Ishikawa (cell line): ENCODE measurements around the gene HMOX1.

Source experiments
- CEBPB ChIP-seq: IDR thresholded peaks from 2 replicates; pipeline ENCODE4 v1.6.1; 2012
- CREB1 ChIP-seq: IDR thresholded peaks from 2 replicates; pipeline ENCODE4 v1.6.1; 2012; ENCODE audit warnings: low read depth
- EGR1 ChIP-seq: IDR thresholded peaks from 2 replicates; pipeline ENCODE4 v1.6.1; 2012
- EP300 ChIP-seq: IDR thresholded peaks from 2 replicates; pipeline ENCODE4 v1.6.1; 2012; ENCODE audit warnings: borderline replicate concordance
- FOXM1 ChIP-seq: IDR thresholded peaks from 2 replicates; pipeline ENCODE4 v1.6.1; 2012; ENCODE audit warnings: low read depth, borderline replicate concordance
- NFIC ChIP-seq: IDR thresholded peaks from 2 replicates; pipeline ENCODE4 v1.6.1; 2012
- RAD21 ChIP-seq: IDR thresholded peaks from 2 replicates; pipeline ENCODE4 v1.6.1; 2012; ENCODE audit warnings: low read depth
- TAF1 ChIP-seq: IDR thresholded peaks from 2 replicates; pipeline ENCODE4 v1.6.1; 2012; ENCODE audit warnings: low read depth, mild to moderate bottlenecking
- TCF12 ChIP-seq: IDR thresholded peaks from 2 replicates; pipeline ENCODE4 v1.6.1; 2012; ENCODE audit warnings: low read depth
- TEAD4 ChIP-seq: IDR thresholded peaks from 2 replicates; pipeline ENCODE4 v1.6.1; 2012
- YY1 ChIP-seq: IDR thresholded peaks from 2 replicates; pipeline ENCODE4 v1.6.1; 2012; ENCODE audit warnings: low read depth
- ZBTB7A ChIP-seq: IDR thresholded peaks from 2 replicates; pipeline ENCODE4 v1.6.1; 2012; ENCODE audit warnings: low read depth
- TF ChIP-seq, protein P1 (sequence below): IDR thresholded peaks from 2 replicates; pipeline ENCODE4 v1.6.1; 2012
- TF ChIP-seq, protein P2 (sequence below): IDR thresholded peaks from 2 replicates; pipeline ENCODE4 v1.6.1; 2012; ENCODE audit warnings: low read depth, mild to moderate bottlenecking
- TF ChIP-seq, protein P3 (sequence below): IDR thresholded peaks from 2 replicates; pipeline ENCODE4 v1.6.1; 2012

HMOX1 gene

DNA sequence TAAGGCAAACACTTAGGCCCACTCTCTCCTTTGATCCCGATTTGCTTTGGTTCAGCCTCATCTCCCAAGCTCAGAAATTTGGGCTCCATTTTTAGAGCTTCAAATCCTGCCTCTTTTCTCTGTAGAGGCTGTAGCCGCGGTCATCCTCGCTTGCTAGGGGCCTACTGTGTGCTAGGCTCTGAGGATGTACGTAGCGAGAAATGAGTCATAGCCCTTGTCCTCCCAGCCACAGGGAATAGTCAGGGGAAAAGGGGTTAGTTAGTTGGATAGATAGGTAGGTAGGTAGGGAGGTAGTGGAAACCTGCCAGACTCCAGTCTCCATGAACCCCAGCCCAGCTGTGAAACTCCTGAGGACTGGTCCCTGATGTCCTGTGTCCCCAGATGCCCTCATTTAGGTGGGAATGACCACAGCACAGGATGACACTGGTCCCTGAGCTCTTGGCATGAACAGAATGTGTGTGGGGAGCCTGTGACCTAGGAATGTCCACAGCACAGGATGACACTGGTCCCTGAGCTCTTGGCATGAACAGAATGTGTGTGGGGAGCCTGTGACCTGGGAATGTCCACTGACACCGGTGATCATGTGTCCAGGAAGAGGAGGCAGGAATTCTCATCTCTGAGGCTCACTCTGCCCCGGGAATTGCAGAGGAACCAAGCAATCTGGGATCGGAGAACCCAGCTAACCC lies 21.4 kb upstream of the HMOX1 start:
- no peak for TF ChIP-seq CREB1
- no peak for TF ChIP-seq CEBPB
- TF ChIP-seq, protein P1, sequence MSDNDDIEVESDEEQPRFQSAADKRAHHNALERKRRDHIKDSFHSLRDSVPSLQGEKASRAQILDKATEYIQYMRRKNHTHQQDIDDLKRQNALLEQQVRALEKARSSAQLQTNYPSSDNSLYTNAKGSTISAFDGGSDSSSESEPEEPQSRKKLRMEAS: no peak
- no peak for TF ChIP-seq TCF12
- TF ChIP-seq, protein P2, sequence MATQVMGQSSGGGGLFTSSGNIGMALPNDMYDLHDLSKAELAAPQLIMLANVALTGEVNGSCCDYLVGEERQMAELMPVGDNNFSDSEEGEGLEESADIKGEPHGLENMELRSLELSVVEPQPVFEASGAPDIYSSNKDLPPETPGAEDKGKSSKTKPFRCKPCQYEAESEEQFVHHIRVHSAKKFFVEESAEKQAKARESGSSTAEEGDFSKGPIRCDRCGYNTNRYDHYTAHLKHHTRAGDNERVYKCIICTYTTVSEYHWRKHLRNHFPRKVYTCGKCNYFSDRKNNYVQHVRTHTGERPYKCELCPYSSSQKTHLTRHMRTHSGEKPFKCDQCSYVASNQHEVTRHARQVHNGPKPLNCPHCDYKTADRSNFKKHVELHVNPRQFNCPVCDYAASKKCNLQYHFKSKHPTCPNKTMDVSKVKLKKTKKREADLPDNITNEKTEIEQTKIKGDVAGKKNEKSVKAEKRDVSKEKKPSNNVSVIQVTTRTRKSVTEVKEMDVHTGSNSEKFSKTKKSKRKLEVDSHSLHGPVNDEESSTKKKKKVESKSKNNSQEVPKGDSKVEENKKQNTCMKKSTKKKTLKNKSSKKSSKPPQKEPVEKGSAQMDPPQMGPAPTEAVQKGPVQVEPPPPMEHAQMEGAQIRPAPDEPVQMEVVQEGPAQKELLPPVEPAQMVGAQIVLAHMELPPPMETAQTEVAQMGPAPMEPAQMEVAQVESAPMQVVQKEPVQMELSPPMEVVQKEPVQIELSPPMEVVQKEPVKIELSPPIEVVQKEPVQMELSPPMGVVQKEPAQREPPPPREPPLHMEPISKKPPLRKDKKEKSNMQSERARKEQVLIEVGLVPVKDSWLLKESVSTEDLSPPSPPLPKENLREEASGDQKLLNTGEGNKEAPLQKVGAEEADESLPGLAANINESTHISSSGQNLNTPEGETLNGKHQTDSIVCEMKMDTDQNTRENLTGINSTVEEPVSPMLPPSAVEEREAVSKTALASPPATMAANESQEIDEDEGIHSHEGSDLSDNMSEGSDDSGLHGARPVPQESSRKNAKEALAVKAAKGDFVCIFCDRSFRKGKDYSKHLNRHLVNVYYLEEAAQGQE: no peak
- no peak for TF ChIP-seq EGR1
- no peak for TF ChIP-seq TEAD4
- TF ChIP-seq, protein P3, sequence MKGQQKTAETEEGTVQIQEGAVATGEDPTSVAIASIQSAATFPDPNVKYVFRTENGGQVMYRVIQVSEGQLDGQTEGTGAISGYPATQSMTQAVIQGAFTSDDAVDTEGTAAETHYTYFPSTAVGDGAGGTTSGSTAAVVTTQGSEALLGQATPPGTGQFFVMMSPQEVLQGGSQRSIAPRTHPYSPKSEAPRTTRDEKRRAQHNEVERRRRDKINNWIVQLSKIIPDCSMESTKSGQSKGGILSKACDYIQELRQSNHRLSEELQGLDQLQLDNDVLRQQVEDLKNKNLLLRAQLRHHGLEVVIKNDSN: no peak
- TF ChIP-seq RAD21: no peak
- TF ChIP-seq NFIC: no peak
- no peak for TF ChIP-seq FOXM1
- TF ChIP-seq ZBTB7A: no peak

DNA sequence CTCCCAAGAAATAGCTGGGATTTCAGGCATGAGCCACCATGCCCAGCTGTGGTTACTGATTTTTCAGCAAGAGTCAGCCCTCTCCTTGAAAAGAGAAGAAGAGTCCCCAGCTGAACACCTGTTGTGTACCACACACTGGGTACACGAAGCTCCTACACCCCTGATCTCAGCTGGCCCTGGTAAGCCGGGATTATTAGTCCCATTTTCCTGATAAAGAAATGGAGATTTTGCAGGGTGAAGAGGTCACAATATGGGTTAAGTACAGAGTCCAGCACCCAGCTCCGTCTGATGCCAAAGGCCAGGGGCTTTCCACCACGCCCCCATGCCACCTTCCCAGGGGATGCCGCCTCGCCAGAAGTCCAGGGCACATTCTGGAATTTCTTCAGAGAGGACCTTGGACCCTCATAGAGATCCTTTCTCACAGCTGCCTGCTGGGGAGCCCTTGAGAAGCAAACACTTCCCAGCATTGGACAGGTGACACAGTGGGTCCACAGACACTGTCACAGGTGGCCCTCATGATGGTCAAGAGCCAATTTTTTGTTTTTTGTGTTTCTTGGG lies 19.8 kb upstream of the HMOX1 start:
- TF ChIP-seq RAD21 (no peak), FOXM1 (no peak), ZBTB7A (no peak), YY1 (no peak), NFIC (no peak)
- TF ChIP-seq, protein P1: no peak

GRCh38 chr22:35363566-35364086 lies 17.3 kb upstream of the HMOX1 start:
- TF ChIP-seq, protein P1: no peak
- no peak for TF ChIP-seq CREB1
- no peak for TF ChIP-seq RAD21
- no peak for TF ChIP-seq NFIC
- TF ChIP-seq TCF12: no peak
- no peak for TF ChIP-seq ZBTB7A
- no peak for TF ChIP-seq EGR1
- no peak for TF ChIP-seq YY1
- TF ChIP-seq TEAD4: no peak
- no peak for TF ChIP-seq CEBPB
- TF ChIP-seq, protein P3: no peak
- no peak for TF ChIP-seq EP300
- no peak for TF ChIP-seq FOXM1
- no peak for TF ChIP-seq TAF1
- TF ChIP-seq, protein P2: no peak

DNA sequence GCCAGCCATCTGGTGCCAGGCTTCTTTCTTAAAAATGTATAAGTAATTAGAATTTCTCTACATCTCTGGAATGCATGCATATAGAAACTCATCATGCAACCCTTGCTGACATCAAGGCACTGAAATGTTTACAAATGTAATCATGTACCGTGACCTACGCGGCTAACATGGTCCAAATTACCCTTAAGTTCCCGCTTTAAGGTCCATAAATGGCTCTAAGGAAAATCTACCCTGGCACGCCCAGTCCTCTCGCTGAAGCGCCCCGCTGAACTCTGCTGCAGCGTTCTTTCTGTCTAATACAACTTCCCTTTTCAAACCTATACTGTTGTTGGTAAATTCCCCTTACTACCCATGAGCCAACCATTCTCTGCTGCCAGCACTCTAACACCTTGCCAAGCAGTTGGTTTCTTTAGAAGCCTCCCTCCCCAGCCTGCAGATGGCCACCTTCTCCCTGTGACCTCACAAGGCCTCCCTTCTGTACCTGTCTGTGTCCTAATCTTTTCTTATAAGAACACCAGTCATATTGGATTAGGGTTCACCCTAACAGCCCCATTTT lies 13.5 kb upstream of the HMOX1 start:
- TF ChIP-seq EGR1 (no peak), TAF1 (no peak), NFIC (no peak), EP300 (no peak), YY1 (no peak), CEBPB (no peak), FOXM1 (no peak), RAD21 (no peak), TCF12 (no peak)
- TF ChIP-seq, protein P3: no peak
- TF ChIP-seq, protein P2: no peak
- TF ChIP-seq, protein P1: no peak
